Measurements from ENCODE around the gene ALG9. TPM values are rescaled to one million over a fixed set of nuclear protein-coding genes. Genes with fewer than 3 reads are reported as not detected.

The ALG9 gene
- total RNA-seq, 2 donors from 2014 or later: 22.2 to 32.4 TPM

DNA sequence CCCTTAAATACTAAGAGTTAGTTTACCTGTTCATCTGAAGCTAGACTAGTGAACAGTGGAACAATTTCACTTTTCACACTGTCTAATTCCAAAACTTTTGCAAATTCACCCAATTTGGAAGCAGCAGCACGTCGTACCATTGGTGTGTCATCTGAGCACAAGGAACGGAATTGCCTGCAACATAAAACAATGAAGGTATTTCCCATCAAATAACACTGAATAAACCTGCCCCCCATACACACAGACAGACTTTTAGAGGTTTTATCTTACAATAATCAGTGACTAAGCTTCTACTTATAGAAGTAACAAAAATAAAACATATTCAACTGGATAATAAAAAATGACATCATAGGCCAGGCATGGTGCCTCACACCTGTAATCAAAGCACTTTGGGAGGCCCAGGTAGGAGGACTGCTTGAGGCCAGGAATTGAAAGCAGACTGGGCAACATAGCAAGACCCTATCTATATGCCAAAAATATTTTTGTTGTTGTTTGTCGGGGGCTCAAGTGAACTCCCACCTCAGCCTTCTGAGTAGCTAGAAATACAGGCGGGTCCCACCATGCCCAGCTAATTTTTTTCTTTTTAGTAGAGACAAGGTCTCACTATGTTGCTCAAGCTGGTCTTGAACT is 111.5 kb downstream of the ALG9 start:
- no peak for TF ChIP-seq CTCF (IDR thresholded peaks at IDR 0.05)
- Histone ChIP-seq H3K27me3 (no peaks in the 10 kb centered on the region), H3K9me3 (no peaks in the 10 kb centered on the region), H3K36me3 (peaks cover 86% of the 10 kb centered on the region), H3K4me1 (peaks cover 0 to 11% of the 10 kb centered on the region in 2 donors), H3K4me3 (no peak overlapping the region), H3K27ac (peak overlapping the region; percentile 37 to 52)
- DNase-seq (ENCODE audit: low spot score): no peak

DNA sequence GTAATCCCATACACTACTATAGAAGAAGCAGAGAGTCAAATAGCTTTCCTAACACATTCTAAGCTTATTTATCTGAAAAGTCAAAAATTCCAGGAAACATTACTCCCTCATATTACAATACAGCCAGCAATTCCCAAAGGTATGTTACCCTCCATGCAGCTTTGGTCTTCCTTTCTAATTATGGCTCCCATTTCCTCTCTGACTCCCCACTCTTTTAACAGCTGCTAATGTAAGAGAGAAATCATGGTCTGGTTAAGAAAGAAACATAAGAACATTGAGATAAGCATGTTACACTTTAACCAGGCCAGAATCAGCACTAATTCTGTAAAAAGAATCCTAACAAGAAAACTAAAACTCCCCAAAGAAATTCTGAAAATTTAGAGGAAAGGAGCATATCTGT is 112.0 kb downstream of the ALG9 start:
- H3K27ac ChIP-seq: peak overlapping the region; percentile 37 to 52
- no peak overlapping the region for H3K4me3 ChIP-seq
- TF ChIP-seq CTCF (IDR thresholded peaks at IDR 0.05): no peak
- H3K4me1 ChIP-seq: peaks cover 0 to 6% of the 10 kb centered on the region in 2 donors
- H3K9me3 ChIP-seq: no peaks in the 10 kb centered on the region
- H3K36me3 ChIP-seq: peaks cover 91% of the 10 kb centered on the region
- H3K27me3 ChIP-seq: no peaks in the 10 kb centered on the region
- no peak for DNase-seq (ENCODE audit: low spot score)

- peaks cover 91% of the 10 kb centered on the region for H3K36me3 ChIP-seq
- H3K4me1 ChIP-seq: no peaks in the 10 kb centered on the region
- DNase-seq (ENCODE audit: low spot score): no peak
These were observed 115.3 kb downstream of the ALG9 start for GRCh38 chr11:111756097-111756496.

GRCh38 chr11:111749646-111750045 is 121.7 kb downstream of the ALG9 start:
- TF ChIP-seq CTCF (IDR thresholded peaks at IDR 0.05): no peak
- Histone ChIP-seq H3K27ac (no peak overlapping the region), H3K9me3 (no peaks in the 10 kb centered on the region), H3K36me3 (peaks cover 66% of the 10 kb centered on the region), H3K4me1 (peaks cover 0 to 8% of the 10 kb centered on the region in 2 donors), H3K27me3 (no peaks in the 10 kb centered on the region), H3K4me3 (no peak overlapping the region)
- DNase-seq (ENCODE audit: low spot score): no peak

More at GRCh38 chr11:111756097-111756496, 115.3 kb downstream of the ALG9 start:
- TF ChIP-seq CTCF (IDR thresholded peaks at IDR 0.05): no peak
- H3K27ac ChIP-seq: no peak overlapping the region
- no peaks in the 10 kb centered on the region for H3K27me3 ChIP-seq
- H3K4me3 ChIP-seq: no peak overlapping the region
- no peaks in the 10 kb centered on the region for H3K9me3 ChIP-seq

DNA sequence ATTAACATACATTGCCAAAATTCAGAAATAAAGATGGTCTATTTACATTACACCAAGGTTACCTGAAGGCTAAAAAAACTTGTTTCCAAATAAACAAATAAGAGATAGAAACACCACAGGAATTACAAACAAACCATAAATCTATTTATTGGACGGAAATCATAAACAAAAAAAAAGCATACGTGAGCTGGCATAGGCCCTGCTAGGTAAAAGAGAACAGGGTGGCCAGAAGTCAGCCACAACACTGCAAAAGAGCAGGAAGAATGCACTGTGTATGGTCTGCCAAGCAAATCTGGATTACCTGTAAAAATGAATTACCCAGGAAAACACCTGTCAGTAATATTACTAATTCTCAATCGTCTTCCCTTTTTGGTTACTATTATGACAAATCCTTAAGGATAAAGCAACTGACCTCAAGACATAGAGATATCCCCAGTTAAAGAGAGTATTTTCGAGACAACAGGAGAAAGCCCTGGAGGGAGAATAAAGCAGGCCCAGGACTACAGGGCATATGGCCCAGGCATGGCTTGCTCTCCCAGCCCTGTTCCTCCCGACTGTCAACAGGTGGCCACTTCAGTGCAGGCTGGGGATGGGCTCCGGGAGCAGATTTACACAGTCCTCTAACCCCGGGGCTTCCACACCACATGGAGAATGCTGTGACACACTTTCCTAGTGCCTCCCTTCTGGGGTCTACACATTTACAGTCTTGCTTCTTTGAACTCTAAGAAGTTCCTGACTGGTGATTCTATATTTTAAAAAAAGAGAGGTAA is 123.2 kb downstream of the ALG9 start:
- H3K4me3 ChIP-seq: no peak overlapping the region
- H3K27ac ChIP-seq: no peak overlapping the region
- no peak for TF ChIP-seq CTCF (IDR thresholded peaks at IDR 0.05)
- no peaks in the 10 kb centered on the region for H3K9me3 ChIP-seq
- DNase-seq (ENCODE audit: low spot score): no peak
- H3K27me3 ChIP-seq: no peaks in the 10 kb centered on the region
- H3K36me3 ChIP-seq: peaks cover 65% of the 10 kb centered on the region
- H3K4me1 ChIP-seq: peaks cover 0 to 8% of the 10 kb centered on the region in 2 donors
